A549 treated with RU486 at 1 μM for 4 hours (cell line): Measurements from ENCODE around the gene STXBP4. TPM values are rescaled to one million over a fixed set of nuclear protein-coding genes. Genes with fewer than 3 reads are reported as not detected.

Experiments
- total RNA-seq: library from RNA; stranded (reverse); fragments of 200-300 nt; extraction: Qiagen RNA extraction; gene quantifications from 5 replicates; pipeline ENCODE4 v1.2.3, GENCODE V29; 2022; ENCODE audit warnings: low read depth

The STXBP4 gene
- 2.9 to 6.9 TPM (median 3.4 TPM) in 5 replicates for total RNA-seq

GRCh38 chr17:54968262-54968987, at the start of gene STXBP4, which contains the start of gene COX11:
Gene STXBP4 (plus strand): TSS chr17:54968765. CDS start chr17:54986220, 17,455 bp downstream.
Gene COX11 (minus strand): TSS chr17:54968654. CDS start chr17:54968646, 8 bp downstream.

Other genes with a start within 250 kb of the STXBP4 start
- gene TOM1L1, start 67.9 kb upstream of the STXBP4 start, total RNA-seq, result 32.2 to 42.3 TPM (median 39.6 TPM) in 5 replicates
- 86.8 to 144 TPM (median 99.7 TPM) in 5 replicates for gene COX11, start 111 bp upstream of the STXBP4 start, total RNA-seq